BE2C (cell line): ENCODE results near the gene TBC1D17.

Experiments
- DNase-seq: peaks from one replicate; pipeline ENCODE4 v3.0.0-alpha.2; 2020
- H3K27me3 ChIP-seq: fragments of 250-450 bp; sonication (Bioruptor Pico); 2 replicates; pipeline ENCODE4 v1.5.1; 2020; ENCODE audit warnings: mild to moderate bottlenecking
- H3K36me3 ChIP-seq: fragments of 250-450 bp; sonication (Bioruptor Pico); 2 replicates; pipeline ENCODE4 v1.5.1; 2020; ENCODE audit warnings: mild to moderate bottlenecking
- H3K4me1 ChIP-seq: fragments of 250-450 bp; sonication (Bioruptor Pico); 2 replicates; pipeline ENCODE4 v1.5.1; 2020
- H3K4me3 ChIP-seq: 2 replicates; pipeline ENCODE4 v1.5.1; 2011; ENCODE audit warnings: low read depth, low read length
- H3K9me3 ChIP-seq: fragments of 250-450 bp; sonication (Bioruptor Pico); 2 replicates; pipeline ENCODE4 v1.5.1; 2020
- CTCF ChIP-seq: IDR thresholded peaks from 2 replicates; pipeline ENCODE4 v1.5.1; 2012; ENCODE audit warnings: mild to moderate bottlenecking, low read depth, low read length

Gene TBC1D17

DNA sequence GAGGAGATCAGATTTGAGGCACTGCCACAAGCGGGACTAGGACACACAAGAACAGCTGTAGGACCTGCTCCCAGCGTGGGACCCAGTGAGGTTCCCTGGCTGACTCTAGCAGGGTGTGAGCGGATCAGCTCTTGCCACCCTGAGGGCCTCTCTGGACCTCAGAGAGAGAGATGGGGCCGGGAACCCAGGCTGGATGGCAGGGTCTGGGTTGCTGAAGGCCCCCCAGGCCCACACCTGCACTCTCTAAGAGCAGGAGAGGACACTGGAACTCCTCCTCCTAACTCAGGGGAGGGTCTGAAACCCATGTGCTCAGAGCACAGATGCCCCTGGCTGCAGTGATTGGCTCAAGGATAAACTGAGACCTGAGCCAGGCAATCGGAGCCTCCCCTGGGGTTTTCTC lies 32.7 kb downstream of the TBC1D17 start:
- TF ChIP-seq CTCF, result no peak
- Histone ChIP-seq H3K9me3 (no peaks in the 10 kb centered on the region), H3K4me1 (no peaks in the 10 kb centered on the region), H3K4me3 (no peak overlapping the region), H3K36me3 (peaks cover 87% of the 10 kb centered on the region), H3K27me3 (no peaks in the 10 kb centered on the region)
- no peak for DNase-seq

DNA sequence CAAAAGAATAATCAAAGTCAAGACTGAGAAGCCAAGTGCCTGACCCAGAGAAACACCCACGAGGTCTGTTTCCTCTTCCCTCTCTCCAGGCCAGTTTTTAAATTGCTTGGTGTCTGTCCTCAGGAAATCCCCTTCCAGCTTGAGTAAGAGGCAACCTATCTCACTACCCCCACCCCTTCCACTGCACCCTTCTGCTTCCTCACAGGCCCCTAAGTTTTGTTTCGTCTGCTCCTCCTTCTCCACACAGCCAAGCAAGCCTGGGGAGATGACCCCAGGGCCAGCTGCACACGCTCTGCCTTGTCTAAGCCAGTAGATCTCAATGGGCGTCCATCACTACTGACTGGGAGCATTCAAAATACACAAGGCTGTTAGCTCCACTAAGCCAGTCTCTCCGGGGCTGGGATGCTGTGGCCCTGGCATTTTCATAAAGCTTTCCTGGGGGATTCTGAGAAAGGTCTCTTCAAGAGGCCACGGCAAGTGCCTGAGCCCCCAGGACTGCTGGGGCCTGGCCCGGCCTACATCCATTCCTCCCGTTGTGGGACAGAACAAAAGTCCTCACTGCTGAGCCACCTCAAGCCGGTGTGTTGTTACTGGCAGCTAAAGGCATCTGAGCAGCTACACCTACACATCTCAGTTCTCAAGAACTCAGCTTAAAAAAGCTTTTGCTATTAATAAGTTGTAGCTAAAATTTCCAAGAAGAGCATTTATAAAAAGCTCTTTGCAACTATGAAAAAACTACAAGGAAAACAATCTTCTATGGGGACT lies 34.1 kb downstream of the TBC1D17 start:
- Histone ChIP-seq H3K9me3 (no peaks in the 10 kb centered on the region), H3K36me3 (peaks cover 91% of the 10 kb centered on the region), H3K4me3 (no peak overlapping the region), H3K27me3 (no peaks in the 10 kb centered on the region), H3K4me1 (no peaks in the 10 kb centered on the region)
- DNase-seq, result no peak
- no peak for TF ChIP-seq CTCF

DNA sequence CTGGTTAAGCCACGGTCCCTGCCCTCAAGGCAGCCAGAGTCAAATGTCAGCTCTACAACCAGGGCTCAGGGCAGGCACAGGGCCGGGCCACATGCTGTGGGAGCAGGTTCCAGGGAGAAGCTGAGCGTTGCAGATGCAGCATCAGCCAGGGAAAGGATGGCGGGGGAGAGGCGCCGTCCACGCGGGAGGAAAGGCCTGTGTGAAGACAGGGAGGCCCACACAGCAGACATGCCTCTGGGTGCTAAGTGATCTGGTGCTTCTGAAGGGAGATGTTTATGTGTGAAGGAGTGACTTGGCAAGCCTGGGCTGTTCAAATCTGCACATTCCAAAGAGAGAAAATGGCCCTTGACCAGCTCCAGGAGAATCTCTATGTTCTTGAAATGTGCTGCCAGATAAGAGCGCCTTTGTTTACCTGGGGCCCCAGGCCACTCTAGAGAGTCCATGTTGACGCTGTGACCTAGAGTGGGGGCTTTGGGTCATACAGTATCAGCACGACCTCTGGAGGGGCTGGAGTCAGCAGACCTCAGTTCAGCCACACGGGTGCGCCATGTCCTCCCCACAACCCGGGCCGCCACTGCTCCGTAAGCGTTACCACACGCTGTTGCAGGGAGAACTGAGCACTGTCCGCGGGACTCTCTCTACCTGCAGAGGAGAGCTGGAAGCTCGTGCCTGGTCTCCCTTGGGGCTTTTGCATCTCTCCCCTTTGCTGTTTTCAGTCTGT lies 35.6 kb downstream of the TBC1D17 start:
- Histone ChIP-seq H3K27me3 (no peaks in the 10 kb centered on the region), H3K4me3 (no peak overlapping the region), H3K9me3 (no peaks in the 10 kb centered on the region), H3K4me1 (no peaks in the 10 kb centered on the region), H3K36me3 (peaks cover 92% of the 10 kb centered on the region)
- TF ChIP-seq CTCF, result no peak
- DNase-seq, result no peak

DNA sequence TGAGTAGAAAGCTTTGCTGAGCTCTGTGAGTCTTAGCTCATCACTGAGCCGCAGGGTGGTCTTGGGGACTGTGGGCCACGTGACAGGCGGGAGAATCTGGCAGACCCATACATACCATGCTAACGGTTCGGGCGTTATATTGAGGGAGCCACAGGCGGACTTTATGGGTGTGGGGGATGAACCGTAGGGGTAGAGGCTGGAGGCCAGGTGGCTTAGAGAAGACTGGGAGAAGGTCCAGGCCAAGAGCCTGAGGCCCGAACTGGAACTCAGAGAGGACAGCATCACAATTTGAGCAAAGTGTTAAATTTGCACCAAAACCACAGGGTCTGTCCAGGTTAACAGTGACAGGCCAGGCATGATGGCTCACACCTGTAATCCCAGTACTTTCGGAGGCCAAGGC lies 36.2 kb downstream of the TBC1D17 start:
- DNase-seq, result no peak
- Histone ChIP-seq H3K27me3 (no peaks in the 10 kb centered on the region), H3K4me1 (no peaks in the 10 kb centered on the region), H3K4me3 (no peak overlapping the region), H3K36me3 (peaks cover 90% of the 10 kb centered on the region), H3K9me3 (no peaks in the 10 kb centered on the region)
- TF ChIP-seq CTCF, result no peak

DNA sequence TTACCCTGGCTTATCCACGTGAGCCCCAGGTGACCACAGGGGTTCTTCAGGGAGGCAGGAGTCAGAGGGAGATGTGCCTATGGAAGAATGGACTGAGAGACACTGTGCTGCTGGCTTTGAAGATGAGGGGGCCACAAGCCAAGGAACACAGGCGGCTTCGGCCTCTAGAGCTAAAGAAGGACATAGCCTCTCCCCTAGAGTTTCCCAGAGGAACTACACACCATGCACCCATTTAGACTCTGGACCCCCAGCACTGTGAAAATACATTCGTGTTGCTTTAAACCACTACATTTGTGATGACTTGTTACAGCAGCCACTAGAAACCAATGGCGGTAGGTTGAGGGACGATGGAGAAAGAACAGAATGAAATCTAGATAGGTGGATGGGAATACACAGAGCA lies 37.8 kb downstream of the TBC1D17 start:
- peak; percentile 34 for TF ChIP-seq CTCF
- Histone ChIP-seq H3K4me3 (no peak overlapping the region), H3K27me3 (no peaks in the 10 kb centered on the region), H3K4me1 (no peaks in the 10 kb centered on the region), H3K36me3 (peaks cover 86% of the 10 kb centered on the region), H3K9me3 (no peaks in the 10 kb centered on the region)
- DNase-seq, result no peak
